Natural killer cell treated with Interleukin-12 subunit alpha and Interleukin-12 subunit beta and Interleukin-15 and Interleukin-18, amount 100 ng/mL, for 72 hours (primary cell): ENCODE data around the gene TSSC4. TPM values are rescaled to one million over a fixed set of nuclear protein-coding genes. Genes with fewer than 3 reads are reported as not detected.

Experiments
- ATAC-seq, 2 donors: fragments of 150-1000 bp; cut with Tn5 transposase in 1 of 2; sonication (Bioruptor Pico), chemical (Tn5 transposase) in 1 of 2; 2 replicates each; pipeline ENCODE4 v1.10.0; 2021
- DNase-seq: peaks from one replicate; pipeline ENCODE4 v3.0.0; 2022; ENCODE audit warnings: low spot score
- H3K27ac Mint-ChIP-seq, 2 donors: 1 replicate in 1 of 2; 2 replicates in 1 of 2; pipeline ENCODE4 v1.8.0; 2022; ENCODE audit warnings: mixed read lengths in 2 of 2, mild to moderate bottlenecking in 1 of 2, moderate library complexity in 1 of 2
- H3K27me3 Mint-ChIP-seq, 2 donors: 1 replicate in 1 of 2; 2 replicates in 1 of 2; pipeline ENCODE4 v1.8.0; 2022; ENCODE audit warnings: mixed read lengths in 2 of 2
- H3K36me3 Mint-ChIP-seq: one replicate; pipeline ENCODE4 v1.8.0; 2022; ENCODE audit warnings: mixed read lengths
- H3K4me1 Mint-ChIP-seq, 2 donors: 1 replicate in 1 of 2; 2 replicates in 1 of 2; pipeline ENCODE4 v1.8.0; 2022; ENCODE audit warnings: low read depth in 2 of 2, mixed read lengths in 2 of 2, mild to moderate bottlenecking in 1 of 2
- H3K4me3 Mint-ChIP-seq: one replicate; pipeline ENCODE4 v1.8.0; 2022; ENCODE audit warnings: mixed read lengths
- H3K9me3 Mint-ChIP-seq: 2 replicates; pipeline ENCODE4 v1.8.0; 2022; ENCODE audit warnings: mixed read lengths
- total RNA-seq, 2 donors: library from RNA; stranded (reverse); gene quantifications; one replicate each; pipeline ENCODE4 v1.2.3, GENCODE V29; 2022

Gene TSSC4
- total RNA-seq, 2 donors from 2014 or later, result 66.0 to 98.2 TPM

DNA sequence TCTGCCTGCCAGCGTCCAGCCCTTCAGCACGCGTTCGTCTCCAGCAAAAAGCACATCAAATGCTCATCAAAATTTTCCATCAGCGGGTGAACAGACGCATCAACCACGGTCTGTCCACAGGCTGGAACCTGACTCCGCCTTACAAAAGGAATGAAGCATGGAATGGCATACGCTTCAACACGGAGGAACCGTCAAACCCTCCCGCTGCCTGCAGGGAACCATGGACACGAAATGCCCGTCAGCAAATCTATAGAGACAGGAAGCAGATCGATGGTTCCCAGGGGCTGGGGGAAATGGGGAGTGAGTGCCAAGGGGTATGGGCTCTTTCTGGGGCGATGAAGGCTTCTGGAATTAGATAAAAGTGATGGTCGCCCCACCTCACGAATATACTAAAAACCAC is 16.2 kb downstream of the TSSC4 start:
- Mint-ChIP-seq H3K9me3 (no peaks in the 10 kb centered on the region), H3K27me3 (no peaks in the 10 kb centered on the region), H3K27ac (no peak overlapping the region), H3K4me3 (no peak overlapping the region), H3K4me1 (no peaks in the 10 kb centered on the region), H3K36me3 (no peaks in the 10 kb centered on the region)
- no peak for ATAC-seq
- no peak for DNase-seq

GRCh38 chr11:2417856-2418692 is 17.5 kb downstream of the TSSC4 start:
- no peaks in the 10 kb centered on the region for H3K9me3 Mint-ChIP-seq
- DNase-seq (no peak), ATAC-seq (no peak)
- H3K36me3 Mint-ChIP-seq, result no peaks in the 10 kb centered on the region
- no peak overlapping the region for H3K27ac Mint-ChIP-seq
- H3K4me1 Mint-ChIP-seq, result no peaks in the 10 kb centered on the region
- no peak overlapping the region for H3K4me3 Mint-ChIP-seq
- H3K27me3 Mint-ChIP-seq, result no peaks in the 10 kb centered on the region

- no peak overlapping the region for H3K27ac Mint-ChIP-seq
These were observed 18.3 kb downstream of the TSSC4 start for GRCh38 chr11:2418693-2419360.

GRCh38 chr11:2419638-2420501 is 19.3 kb downstream of the TSSC4 start:
- no peak overlapping the region for H3K4me3 Mint-ChIP-seq
- no peak overlapping the region for H3K27ac Mint-ChIP-seq
- no peaks in the 10 kb centered on the region for H3K36me3 Mint-ChIP-seq
- no peaks in the 10 kb centered on the region for H3K27me3 Mint-ChIP-seq
- no peaks in the 10 kb centered on the region for H3K4me1 Mint-ChIP-seq
- H3K9me3 Mint-ChIP-seq, result no peaks in the 10 kb centered on the region
- peak; percentile 48 to 55 for ATAC-seq
- no peak for DNase-seq

More at GRCh38 chr11:2418693-2419360, 18.3 kb downstream of the TSSC4 start:
- DNase-seq, result no peak
- Mint-ChIP-seq H3K27me3 (no peaks in the 10 kb centered on the region), H3K4me1 (no peaks in the 10 kb centered on the region), H3K36me3 (no peaks in the 10 kb centered on the region), H3K9me3 (no peaks in the 10 kb centered on the region), H3K4me3 (no peak overlapping the region)
- no peak for ATAC-seq

DNA sequence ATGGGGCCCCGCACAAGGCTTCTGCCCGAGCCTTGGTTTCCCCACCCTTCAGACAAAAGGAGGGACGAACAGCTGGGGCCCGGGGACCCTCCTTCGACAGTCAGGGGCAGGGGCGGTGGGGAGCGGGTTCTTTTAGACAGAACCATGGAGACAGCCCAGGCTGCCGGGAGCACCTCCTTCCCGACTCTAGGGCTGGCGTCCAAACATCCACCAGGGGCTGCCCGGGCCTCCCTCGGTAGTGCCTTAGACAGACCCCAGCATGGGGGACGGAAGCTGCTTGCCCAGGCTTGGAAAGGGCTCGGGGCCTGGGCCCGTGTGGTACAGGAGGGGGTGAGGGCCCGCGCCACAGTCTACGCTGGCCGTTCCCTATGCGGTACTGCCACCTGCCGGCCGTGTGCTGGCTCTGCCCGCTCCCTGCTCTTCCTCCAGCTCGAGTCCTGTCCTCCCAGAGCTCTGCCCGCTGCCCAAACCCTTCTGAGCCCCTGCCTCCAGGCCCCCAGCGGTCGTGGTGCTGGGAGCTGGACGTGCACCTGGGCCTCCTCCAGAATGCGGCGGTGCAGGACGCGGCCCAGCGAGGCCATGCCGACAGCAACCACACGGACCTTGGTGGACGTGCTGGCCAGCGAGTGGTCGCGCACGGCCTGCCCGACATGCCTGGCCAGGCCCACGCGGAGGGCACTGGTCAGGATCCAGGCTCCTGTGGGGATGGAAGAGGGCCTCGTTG is 20.1 kb downstream of the TSSC4 start:
- ATAC-seq (peak; percentile 84 to 88), DNase-seq (no peak)
- no peaks in the 10 kb centered on the region for H3K9me3 Mint-ChIP-seq
- H3K4me1 Mint-ChIP-seq, result no peaks in the 10 kb centered on the region
- no peak overlapping the region for H3K27ac Mint-ChIP-seq
- no peaks in the 10 kb centered on the region for H3K27me3 Mint-ChIP-seq
- H3K4me3 Mint-ChIP-seq, result no peak overlapping the region
- H3K36me3 Mint-ChIP-seq, result no peaks in the 10 kb centered on the region

DNA sequence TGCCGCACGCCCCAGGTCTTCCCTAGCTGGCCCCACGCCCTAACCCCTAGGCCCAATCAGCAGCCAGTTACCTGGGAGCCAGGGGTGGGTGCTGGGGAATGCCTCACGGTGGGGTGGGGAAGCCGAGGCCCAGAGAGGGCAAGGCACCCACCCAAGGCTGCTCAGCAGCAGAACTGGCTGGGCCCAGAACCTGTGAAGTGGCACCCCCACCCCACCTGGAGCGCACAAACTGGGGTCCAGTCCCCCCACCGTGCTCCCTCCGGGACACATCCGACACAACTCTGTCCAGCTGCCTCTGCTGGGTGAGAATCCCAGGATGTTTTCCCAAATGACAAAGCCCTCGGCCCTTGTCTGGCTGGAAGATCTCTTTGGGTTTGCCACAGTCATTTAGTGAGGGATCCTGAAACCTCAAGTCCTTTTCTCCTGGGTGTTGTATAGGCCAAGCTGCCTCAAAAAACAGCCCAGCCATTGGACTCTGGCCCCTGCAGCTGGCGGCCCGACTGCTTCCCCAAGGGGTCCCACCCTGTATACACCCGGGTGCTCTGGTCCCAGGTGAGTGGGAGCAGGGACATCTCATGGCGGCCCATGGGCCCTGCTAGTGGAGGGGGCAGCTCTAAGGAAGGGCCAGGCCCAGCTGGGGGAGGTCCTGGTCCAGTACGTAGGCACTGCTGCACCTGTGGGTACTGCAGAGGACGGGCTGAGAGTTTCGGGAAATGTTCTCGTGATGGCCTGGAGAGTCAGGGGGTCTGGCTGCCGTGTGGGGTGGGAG is 20.9 kb downstream of the TSSC4 start:
- DNase-seq (no peak), ATAC-seq (no peak)
- Mint-ChIP-seq H3K9me3 (no peaks in the 10 kb centered on the region), H3K4me1 (no peaks in the 10 kb centered on the region), H3K27ac (no peak overlapping the region), H3K27me3 (no peaks in the 10 kb centered on the region), H3K4me3 (no peak overlapping the region), H3K36me3 (no peaks in the 10 kb centered on the region)

- Mint-ChIP-seq H3K27ac (no peak overlapping the region), H3K4me3 (no peak overlapping the region), H3K36me3 (no peaks in the 10 kb centered on the region), H3K27me3 (no peaks in the 10 kb centered on the region), H3K4me1 (no peaks in the 10 kb centered on the region), H3K9me3 (no peaks in the 10 kb centered on the region)
- ATAC-seq (no peak), DNase-seq (no peak)
These were observed 21.4 kb downstream of the TSSC4 start for GRCh38 chr11:2421996-2422395.

DNA sequence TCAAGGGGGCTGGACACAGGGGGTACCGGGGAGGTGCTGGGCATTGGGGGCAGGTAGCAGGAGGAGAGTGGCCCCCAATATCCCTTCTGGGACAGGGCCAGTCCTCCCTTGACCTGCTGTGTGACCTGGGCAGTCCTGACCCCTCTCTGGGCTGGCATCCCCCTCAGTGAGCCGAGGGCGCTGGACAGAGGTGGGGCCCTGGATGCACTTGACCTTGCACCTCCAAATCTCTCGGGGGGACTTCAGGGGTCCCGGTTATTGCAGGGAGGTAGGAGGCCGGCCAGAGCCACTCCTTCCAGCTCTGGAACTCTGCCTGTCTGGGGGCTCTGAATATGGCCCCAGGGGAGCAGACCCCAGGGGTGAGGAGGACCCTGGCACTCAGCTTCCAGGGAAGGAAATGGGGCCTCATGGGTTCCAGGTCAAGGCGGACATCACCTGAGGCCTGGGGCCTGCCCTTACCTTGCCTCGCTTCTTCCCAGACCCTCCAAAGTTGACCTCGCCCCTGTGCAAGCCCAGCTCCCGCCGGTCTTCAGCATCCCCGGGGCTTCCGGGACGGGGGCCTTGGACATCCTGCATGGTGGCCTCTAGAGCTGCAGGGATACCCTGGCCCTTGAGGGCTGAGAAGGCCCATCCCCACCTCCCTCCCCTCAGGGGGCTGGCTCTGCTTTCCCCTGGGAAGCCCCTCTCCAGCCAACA is 22.1 kb downstream of the TSSC4 start:
- no peaks in the 10 kb centered on the region for H3K4me1 Mint-ChIP-seq
- H3K9me3 Mint-ChIP-seq, result no peaks in the 10 kb centered on the region
- H3K27ac Mint-ChIP-seq, result no peak overlapping the region
- no peaks in the 10 kb centered on the region for H3K27me3 Mint-ChIP-seq
- ATAC-seq (no peak), DNase-seq (no peak)
- H3K36me3 Mint-ChIP-seq, result no peaks in the 10 kb centered on the region
- no peak overlapping the region for H3K4me3 Mint-ChIP-seq

- H3K27ac Mint-ChIP-seq, result no peak overlapping the region
- no peaks in the 10 kb centered on the region for H3K4me1 Mint-ChIP-seq
- no peaks in the 10 kb centered on the region for H3K9me3 Mint-ChIP-seq
- no peak for DNase-seq
- H3K4me3 Mint-ChIP-seq, result no peak overlapping the region
- no peaks in the 10 kb centered on the region for H3K27me3 Mint-ChIP-seq
- H3K36me3 Mint-ChIP-seq, result no peaks in the 10 kb centered on the region
- ATAC-seq, result no peak
These were observed 22.8 kb downstream of the TSSC4 start for GRCh38 chr11:2423157-2424025.

DNA sequence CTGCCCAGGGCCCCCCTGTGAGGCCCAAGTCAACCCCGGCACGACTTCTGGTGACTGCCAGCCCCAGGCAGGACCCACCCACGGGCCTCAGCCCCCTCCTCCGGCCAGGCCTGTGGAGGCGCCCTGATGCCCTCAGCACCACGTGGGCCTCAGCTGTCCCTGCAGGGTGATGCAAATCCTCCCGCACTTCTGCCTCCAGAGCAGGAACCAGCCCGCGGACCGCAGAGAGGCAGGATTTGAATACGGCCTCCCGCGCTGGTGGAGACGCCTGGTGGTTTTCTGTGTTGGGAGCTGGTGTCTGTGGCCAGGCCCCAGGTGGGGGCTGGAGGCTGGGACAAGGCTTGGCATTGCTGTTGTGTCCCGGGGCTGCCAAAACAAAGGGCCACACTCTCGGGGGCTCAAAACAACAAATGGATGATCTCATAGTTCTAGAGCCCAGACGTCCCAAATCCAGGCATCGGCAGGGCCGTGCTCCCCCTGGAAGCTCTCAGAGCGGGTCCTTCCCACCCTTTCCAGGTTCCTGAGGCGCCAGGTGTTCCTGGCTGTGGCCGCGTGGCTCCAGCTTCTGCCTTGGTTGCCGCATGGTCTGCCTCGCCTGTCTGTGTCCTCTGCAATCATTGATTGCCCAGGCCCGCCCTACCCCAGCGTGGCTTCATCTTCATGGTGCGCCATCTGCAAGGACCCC is 24.4 kb downstream of the TSSC4 start:
- no peak overlapping the region for H3K27ac Mint-ChIP-seq
- H3K27me3 Mint-ChIP-seq, result no peaks in the 10 kb centered on the region
- DNase-seq, result no peak
- H3K4me1 Mint-ChIP-seq, result no peaks in the 10 kb centered on the region
- H3K9me3 Mint-ChIP-seq, result no peaks in the 10 kb centered on the region
- ATAC-seq, result no peak
- H3K4me3 Mint-ChIP-seq, result no peak overlapping the region
- no peaks in the 10 kb centered on the region for H3K36me3 Mint-ChIP-seq

DNA sequence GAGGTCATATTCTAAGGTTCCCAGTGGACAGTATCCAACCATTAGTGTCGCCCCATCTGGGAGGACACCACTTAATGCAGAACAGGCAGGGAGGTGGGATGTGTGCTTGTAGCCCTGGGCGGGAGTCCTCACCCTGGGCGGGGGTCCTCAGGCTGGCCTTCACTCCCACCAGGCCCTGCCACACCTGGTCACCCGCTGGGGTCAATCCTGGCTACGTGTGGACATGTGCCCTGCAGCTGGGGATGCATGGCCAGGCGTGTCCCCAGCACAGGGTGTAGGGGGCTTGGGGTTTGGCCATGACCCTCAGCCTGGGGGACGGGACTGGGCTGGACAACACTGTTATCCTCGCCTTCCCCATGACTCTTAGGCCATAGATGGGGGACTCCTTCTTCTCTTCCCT is 25.0 kb downstream of the TSSC4 start:
- ATAC-seq, result no peak
- Mint-ChIP-seq H3K9me3 (no peaks in the 10 kb centered on the region), H3K4me3 (no peak overlapping the region), H3K27me3 (no peaks in the 10 kb centered on the region), H3K4me1 (no peaks in the 10 kb centered on the region), H3K36me3 (no peaks in the 10 kb centered on the region), H3K27ac (no peak overlapping the region)
- no peak for DNase-seq
